Activated CD4-positive, alpha-beta memory T cell treated with anti-CD3 and anti-CD28 coated beads for 36 hours (primary cell): ENCODE measurements around the gene APOM. TPM values are rescaled to one million over a fixed set of nuclear protein-coding genes. Genes with fewer than 3 reads are reported as not detected.

Source experiments
- CTCF ChIA-PET: fragments of 350-600 bp; sonication (Branson Sonifier 250); formaldehyde crosslinking; loops from one replicate; lab custom pipeline; 2021; ENCODE audit warnings: antibody characterized with exemption, inconsistent platforms; lab: Charles Lee
- POLR2A ChIA-PET: fragments of 350-600 bp; sonication (Branson Sonifier 250); formaldehyde crosslinking; loops from one replicate; lab custom pipeline; 2021; ENCODE audit warnings: antibody characterized with exemption; lab: Charles Lee
- DNase-seq: peaks from one replicate; pipeline ENCODE4 v3.0.0-alpha.2; 2020
- H3K27ac Mint-ChIP-seq: one replicate; pipeline ENCODE4 v1.8.0; 2021; ENCODE audit warnings: mixed read lengths
- H3K27me3 Mint-ChIP-seq: one replicate; pipeline ENCODE4 v1.8.0; 2021; ENCODE audit warnings: mixed read lengths
- H3K36me3 Mint-ChIP-seq: one replicate; pipeline ENCODE4 v1.8.0; 2021; ENCODE audit warnings: mixed read lengths
- H3K4me1 Mint-ChIP-seq: one replicate; pipeline ENCODE4 v1.8.0; 2021; ENCODE audit warnings: low read depth, mixed read lengths
- H3K4me3 Mint-ChIP-seq: one replicate; pipeline ENCODE4 v1.8.0; 2021; ENCODE audit warnings: mild to moderate bottlenecking, mixed read lengths
- H3K9me3 Mint-ChIP-seq: one replicate; pipeline ENCODE4 v1.8.0; 2021; ENCODE audit warnings: mixed read lengths
- intact Hi-C: fragments of 100-400 bp; cut with micrococcal nuclease; formaldehyde crosslinking; loops from one replicate; pipeline ENCODE4 v1.15.1; 2023
- microRNA-seq: library from miRNA; unstranded; fragments of <30 nt; microRNA quantifications from one replicate; pipeline ENCODE4 v1.2.0, GENCODE V29; 2022; ENCODE audit warnings: borderline number of aligned reads, borderline microRNAs expressed, borderline replicate concordance
- total RNA-seq, 2 experiments: library from RNA; stranded (reverse); gene quantifications; one replicate each; pipeline ENCODE4 v1.2.3, GENCODE V29; 2021

APOM gene
- total RNA-seq, 2 experiments from 2014 or later: 2.9 to 3.1 TPM

GRCh38 chr6:31700740-31701401 is 45.2 kb downstream of the APOM start:
- intact Hi-C loops: no loop called here
- CTCF ChIA-PET: interaction anchor here (1.0 to 2.3 kb wide), 2 partner anchors 29 to 69 kb away, joined by 3 to 8 read pairs; partner anchors contain the start of gene DDAH2

GRCh38 chr6:31701666-31702404 is 46.1 kb downstream of the APOM start:
- no peak for DNase-seq

More at GRCh38 chr6:31700740-31701401, 45.2 kb downstream of the APOM start:
- POLR2A ChIA-PET: no interaction called here
- H3K9me3 Mint-ChIP-seq: no peaks in the 10 kb centered on the region
- H3K27me3 Mint-ChIP-seq: no peaks in the 10 kb centered on the region
- peaks cover 26% of the 10 kb centered on the region for H3K4me1 Mint-ChIP-seq
- H3K4me3 Mint-ChIP-seq: no peak overlapping the region
- DNase-seq: no peak
- H3K27ac Mint-ChIP-seq: peak overlapping the region; percentile 51
- peaks cover 11% of the 10 kb centered on the region for H3K36me3 Mint-ChIP-seq

GRCh38 chr6:31702405-31702818 is 46.7 kb downstream of the APOM start:
- Mint-ChIP-seq H3K4me3 (peak overlapping the region; percentile 99), H3K27ac (peak overlapping the region; percentile 97), H3K9me3 (no peaks in the 10 kb centered on the region), H3K4me1 (peaks cover 24% of the 10 kb centered on the region), H3K36me3 (peaks cover 8% of the 10 kb centered on the region), H3K27me3 (no peaks in the 10 kb centered on the region)
- ChIA-PET CTCF (interaction anchor here (1.2 to 1.3 kb wide), 3 partner anchors 28 to 87 kb away, joined by 3 to 7 read pairs (median 5); no protein-coding TSS in a partner anchor), POLR2A (interaction anchor here (0.6 to 1.8 kb wide), 4 partner anchors 29 to 50 kb away, joined by 3 to 7 read pairs (median 5); partner anchors contain the start of genes BAG6 and MSH5)
- peak; percentile 71 for DNase-seq
- intact Hi-C loops: loop anchor here (2.0 kb wide), 1 partner anchor 38 kb away; the partner anchor contains the start of gene GPANK1

More at GRCh38 chr6:31701666-31702404, 46.1 kb downstream of the APOM start:
- POLR2A ChIA-PET: interaction anchor here (1.8 kb wide), 2 partner anchors 36 to 38 kb away, joined by 7 read pairs; partner anchors contain the start of gene MSH5
- CTCF ChIA-PET: interaction anchor here (1.0 to 2.3 kb wide), 2 partner anchors 28 to 68 kb away, joined by 3 to 8 read pairs; partner anchors contain the start of gene DDAH2
- H3K4me1 Mint-ChIP-seq: peaks cover 26% of the 10 kb centered on the region
- intact Hi-C loops: loop anchor here (2.0 kb wide), 1 partner anchor 37 kb away; the partner anchor contains the start of gene GPANK1
- no peaks in the 10 kb centered on the region for H3K9me3 Mint-ChIP-seq
- H3K27ac Mint-ChIP-seq: peak overlapping the region; percentile 97
- no peaks in the 10 kb centered on the region for H3K27me3 Mint-ChIP-seq
- H3K36me3 Mint-ChIP-seq: peaks cover 8% of the 10 kb centered on the region
- H3K4me3 Mint-ChIP-seq: peak overlapping the region; percentile 99

- Mint-ChIP-seq H3K27ac (peak within 1 kb of the TSS; percentile 97), H3K4me3 (peak within 1 kb of the TSS; percentile 99), H3K9me3 (no peaks in the 10 kb centered on the region), H3K4me1 (peaks cover 17% of the 10 kb centered on the region), H3K36me3 (peaks cover 3% of the 10 kb centered on the region), H3K27me3 (no peaks in the 10 kb centered on the region)
- DNase-seq: peak; percentile 99
- POLR2A ChIA-PET: interaction anchor here (0.6 to 1.8 kb wide), 6 partner anchors 28 to 103 kb away, joined by 3 to 7 read pairs (median 3); partner anchors contain the start of genes BAG6, GPANK1 and MSH5
- intact Hi-C loops: loop anchor here (1.0 to 2.0 kb wide), 3 partner anchors 35 to 160 kb away; partner anchors contain the start of gene GPANK1
- CTCF ChIA-PET: interaction anchor here (0.7 to 1.3 kb wide), 6 partner anchors 27 to 112 kb away, joined by 3 to 7 read pairs (median 3); partner anchors contain the start of genes HSPA1A, HSPA1L and LSM2
These were observed 47.4 kb downstream of the APOM start, which contains the start of gene ABHD16A for GRCh38 chr6:31702819-31703716. TSS of gene ABHD16A (minus strand) at chr6:31703324. CDS start at chr6:31703281, 43 bp downstream.

GRCh38 chr6:31705931-31706330 is 50.2 kb downstream of the APOM start:
- DNase-seq: no peak
- no peaks in the 10 kb centered on the region for H3K9me3 Mint-ChIP-seq
- intact Hi-C loops: no loop called here
- peaks cover 13% of the 10 kb centered on the region for H3K4me1 Mint-ChIP-seq
- H3K36me3 Mint-ChIP-seq: peaks cover 3% of the 10 kb centered on the region
- POLR2A ChIA-PET: no interaction called here
- H3K4me3 Mint-ChIP-seq: no peak overlapping the region
- CTCF ChIA-PET: no interaction called here
- no peak overlapping the region for H3K27ac Mint-ChIP-seq
- no peaks in the 10 kb centered on the region for H3K27me3 Mint-ChIP-seq

GRCh38 chr6:31706599-31706998 is 50.9 kb downstream of the APOM start, which contains the start of gene LY6G6F:
TSS of gene LY6G6F (plus strand) at chr6:31706866. CDS start at chr6:31706907, 41 bp downstream.
- Mint-ChIP-seq H3K36me3 (peaks cover 3% of the 10 kb centered on the region), H3K27me3 (no peaks in the 10 kb centered on the region), H3K9me3 (no peaks in the 10 kb centered on the region), H3K4me3 (no peak within 1 kb of the TSS), H3K4me1 (peaks cover 8% of the 10 kb centered on the region), H3K27ac (no peak within 1 kb of the TSS)
- ChIA-PET CTCF (no interaction called here), POLR2A (no interaction called here)
- intact Hi-C loops: no loop called here
- DNase-seq: no peak

GRCh38 chr6:31707701-31708100 is 52.0 kb downstream of the APOM start:
- intact Hi-C loops: no loop called here
- ChIA-PET CTCF (no interaction called here), POLR2A (no interaction called here)
- H3K4me1 Mint-ChIP-seq: peaks cover 5% of the 10 kb centered on the region
- H3K9me3 Mint-ChIP-seq: no peaks in the 10 kb centered on the region
- no peak overlapping the region for H3K27ac Mint-ChIP-seq
- no peaks in the 10 kb centered on the region for H3K27me3 Mint-ChIP-seq
- H3K4me3 Mint-ChIP-seq: no peak overlapping the region
- H3K36me3 Mint-ChIP-seq: peaks cover under 1% of the 10 kb centered on the region
- no peak for DNase-seq

Small RNAs within 50 kb of the gene (microRNA-seq; reads per million reads assigned to microRNA genes)
- gene MIR4646: not detected
- gene MIR6832: not detected

Other genes starting within 250 kb of the APOM start
- gene MICB, start 157.7 kb upstream of the APOM start, total RNA-seq: 10 to 100 TPM; 21.1 to 23.2 TPM
- not detected for gene MCCD1, start 126.9 kb upstream of the APOM start, total RNA-seq
- gene DDX39B, start 113.9 kb upstream of the APOM start, total RNA-seq: 100 to 1,000 TPM; 538 to 547 TPM
- 1 to 10 TPM; 1.4 to 1.6 TPM for gene ATP6V1G2, start 109.3 kb upstream of the APOM start, total RNA-seq
- 10 to 100 TPM; 18.5 to 21.5 TPM for gene NFKBIL1, start 108.3 kb upstream of the APOM start, total RNA-seq
- gene LTA, start 83.6 kb upstream of the APOM start, total RNA-seq: 100 to 1,000 TPM; 696 to 733 TPM
- gene TNF, start 80.3 kb upstream of the APOM start, total RNA-seq: 100 to 1,000 TPM; 165 to 167 TPM
- gene LTB, start 73.5 kb upstream of the APOM start, total RNA-seq: 100 to 1,000 TPM; 161 to 164 TPM
- gene LST1, start 69.6 kb upstream of the APOM start, total RNA-seq: 10 to 100 TPM; 15.7 to 16.9 TPM
- gene NCR3, start 62.9 kb upstream of the APOM start, total RNA-seq: 10 to 100 TPM; 11.7 to 12.2 TPM
- gene AIF1, start 40.7 kb upstream of the APOM start, total RNA-seq: 10 to 100 TPM; 26.1 to 29.0 TPM
- 100 to 1,000 TPM; 246 to 257 TPM for gene PRRC2A, start 35.2 kb upstream of the APOM start, total RNA-seq
- gene BAG6, start 3.2 kb upstream of the APOM start, total RNA-seq: 100 to 1,000 TPM; 351 to 354 TPM
- 10 to 100 TPM; 15.8 to 16.9 TPM for gene C6orf47, start 4.9 kb downstream of the APOM start, total RNA-seq
- 10 to 100 TPM; 31.6 to 32.3 TPM for gene GPANK1, start 9.1 kb downstream of the APOM start, total RNA-seq
- 100 to 1,000 TPM; 227 to 234 TPM for gene CSNK2B, start 10.2 kb downstream of the APOM start, total RNA-seq
- gene LY6G5B, start 14.1 kb downstream of the APOM start, total RNA-seq: 10 to 100 TPM in 1 of 2 experiments, 1 to 10 TPM in 1; 9.2 to 11.6 TPM
- gene LY6G5C, start 25.2 kb downstream of the APOM start, total RNA-seq: 1 to 10 TPM; 1.4 to 1.8 TPM
- gene ABHD16A, start 47.4 kb downstream of the APOM start, total RNA-seq: 10 to 100 TPM; 29.1 to 29.6 TPM
- gene LY6G6F, start 51.0 kb downstream of the APOM start, total RNA-seq: not detected
- not detected for gene LY6G6D, start 59.5 kb downstream of the APOM start, total RNA-seq
- gene LY6G6C, start 65.9 kb downstream of the APOM start, total RNA-seq: not detected
- not detected for gene MPIG6B, start 67.5 kb downstream of the APOM start, total RNA-seq
- gene DDAH2, start 73.4 kb downstream of the APOM start, total RNA-seq: 1 to 10 TPM; 6.2 to 6.6 TPM
- 100 to 1,000 TPM; 430 to 442 TPM for gene CLIC1, start 80.6 kb downstream of the APOM start, total RNA-seq
- 10 to 100 TPM; 80.9 to 83.8 TPM for gene MSH5, start 84.1 kb downstream of the APOM start, total RNA-seq
- gene SAPCD1, start 106.8 kb downstream of the APOM start, total RNA-seq: 10 to 100 TPM; 11.3 to 13.2 TPM
- gene VWA7, start 121.4 kb downstream of the APOM start, total RNA-seq: 1 to 10 TPM; 2.0 to 2.1 TPM
- gene VARS1, start 139.9 kb downstream of the APOM start, total RNA-seq: 100 to 1,000 TPM; 141 to 153 TPM
- gene LSM2, start 151.1 kb downstream of the APOM start, total RNA-seq: 100 to 1,000 TPM; 142 to 143 TPM
- gene HSPA1L, start 159.4 kb downstream of the APOM start, total RNA-seq: 1 to 10 TPM; 2.0 TPM
- gene HSPA1A, start 159.6 kb downstream of the APOM start, total RNA-seq: 10 to 100 TPM; 68.5 to 69.9 TPM
- gene HSPA1B, start 171.8 kb downstream of the APOM start, total RNA-seq: 10 to 100 TPM; 59.5 to 62.3 TPM
- gene NEU1, start 206.9 kb downstream of the APOM start, total RNA-seq: 10 to 100 TPM; 13.0 to 13.4 TPM
- gene SLC44A4, start 223.1 kb downstream of the APOM start, total RNA-seq: under 1 TPM in 1 of 2 experiments, not detected in 1; 0.17 TPM
- 10 to 100 TPM; 45.5 to 46.0 TPM for gene EHMT2, start 241.8 kb downstream of the APOM start, total RNA-seq
- gene ZBTB12, start 246.2 kb downstream of the APOM start, total RNA-seq: 1 to 10 TPM; 1.8 to 2.0 TPM